Anterior cingulate cortex (tissue), 58 donors: ENCODE results near the gene SLC28A1.
A peak's percentile ranks its signal among the peaks of the same experiment; 100 is the strongest.
"Not testable (repeated sequence)": the region's sequence is repeated elsewhere in the genome, so short reads cannot be mapped to it uniquely, and the experiment has no call there.

Experiments used
- DNase-seq, 58 donors: peaks; one replicate each; lab custom pipeline; 2025; lab: John Stamatoyannopoulos, UW

The SLC28A1 gene

GRCh38 chr15:84861781-84862180 is 22.7 kb upstream of the SLC28A1 start:
- DNase-seq, result no peak

GRCh38 chr15:84862214-84862975 is 22.1 kb upstream of the SLC28A1 start:
- DNase-seq, result no peak

DNA sequence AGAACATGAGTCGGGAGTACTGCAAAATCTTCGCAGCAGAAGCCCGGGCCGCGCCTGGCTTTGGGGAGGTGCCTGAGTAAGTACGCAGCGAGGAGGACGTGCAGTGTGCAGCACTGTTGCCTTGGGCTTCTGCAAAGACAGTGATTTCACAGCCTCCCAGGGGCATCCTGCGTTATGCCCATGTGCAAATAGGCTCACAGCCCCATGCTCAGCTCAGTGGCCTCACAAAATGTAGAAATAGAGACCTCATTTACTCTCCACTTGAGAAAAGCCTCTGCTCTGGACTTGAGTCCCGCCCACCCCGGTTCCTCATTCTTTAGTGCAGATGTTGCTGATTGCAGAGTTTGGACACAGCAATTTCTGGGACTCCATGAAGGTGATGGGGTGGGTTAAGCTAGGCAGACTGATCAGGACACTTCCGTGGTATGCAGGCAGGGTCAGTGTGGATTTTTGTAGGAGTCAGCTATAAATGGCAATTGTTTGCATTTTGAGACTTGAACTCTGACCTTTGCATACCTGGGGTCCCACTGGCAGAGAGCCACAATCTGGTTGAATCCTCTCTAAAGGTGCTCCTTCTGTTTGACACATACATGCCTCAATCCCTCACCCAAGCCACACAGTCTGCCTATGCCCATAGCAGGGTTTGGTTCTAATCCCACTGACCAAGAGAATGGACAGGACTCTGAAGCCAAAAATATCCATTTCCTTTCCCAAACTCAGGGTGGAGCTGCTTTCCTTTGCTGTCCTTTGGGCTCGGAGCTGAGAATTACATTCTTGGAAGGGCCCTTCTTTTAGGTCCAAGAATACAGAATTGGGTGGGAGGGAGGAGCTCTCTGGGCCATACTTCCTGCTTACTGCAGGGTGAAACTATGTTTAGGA is 20.7 kb upstream of the SLC28A1 start:
- DNase-seq, result no peak

DNA sequence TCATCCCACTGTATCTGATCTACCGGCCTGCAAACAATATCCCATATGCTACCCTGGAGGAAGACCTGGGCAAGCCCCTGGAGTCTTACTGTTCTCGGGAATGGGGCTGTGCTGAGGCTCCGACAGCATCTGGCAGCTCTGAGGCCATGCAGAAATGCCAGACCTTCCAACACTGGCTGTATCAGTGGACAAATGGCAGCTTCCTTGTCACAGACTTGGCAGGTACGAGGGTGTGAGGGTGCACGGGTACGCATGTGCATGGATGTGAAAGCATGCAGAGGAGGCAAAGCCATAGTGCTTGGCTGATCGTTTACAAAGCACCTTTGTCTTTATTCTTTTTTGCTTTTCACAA is 20.0 kb upstream of the SLC28A1 start:
- DNase-seq, result no peak

DNA sequence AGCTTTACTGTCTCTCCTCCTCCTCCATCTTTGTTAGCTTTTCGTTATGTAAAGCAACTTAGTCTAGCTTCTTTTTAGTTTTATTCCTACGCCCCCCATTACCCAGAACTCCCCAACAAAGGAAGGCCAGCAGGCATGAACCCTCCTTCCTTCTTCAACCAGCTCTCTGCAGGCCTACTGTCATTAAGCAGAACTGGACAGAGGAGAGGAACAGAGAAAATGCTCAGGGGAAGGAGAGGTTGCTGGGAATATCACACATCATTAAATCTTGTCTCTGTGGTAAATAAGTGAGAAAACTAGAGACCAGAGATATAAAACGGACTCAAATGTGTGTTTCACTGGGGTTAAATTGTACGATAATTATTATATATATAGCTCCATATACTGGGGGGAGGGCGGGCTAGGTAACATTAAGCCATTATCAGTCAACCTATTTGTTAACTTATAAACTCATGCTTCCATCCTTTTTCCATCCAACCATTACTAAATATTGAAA is 19.3 kb upstream of the SLC28A1 start:
- no peak for DNase-seq

DNA sequence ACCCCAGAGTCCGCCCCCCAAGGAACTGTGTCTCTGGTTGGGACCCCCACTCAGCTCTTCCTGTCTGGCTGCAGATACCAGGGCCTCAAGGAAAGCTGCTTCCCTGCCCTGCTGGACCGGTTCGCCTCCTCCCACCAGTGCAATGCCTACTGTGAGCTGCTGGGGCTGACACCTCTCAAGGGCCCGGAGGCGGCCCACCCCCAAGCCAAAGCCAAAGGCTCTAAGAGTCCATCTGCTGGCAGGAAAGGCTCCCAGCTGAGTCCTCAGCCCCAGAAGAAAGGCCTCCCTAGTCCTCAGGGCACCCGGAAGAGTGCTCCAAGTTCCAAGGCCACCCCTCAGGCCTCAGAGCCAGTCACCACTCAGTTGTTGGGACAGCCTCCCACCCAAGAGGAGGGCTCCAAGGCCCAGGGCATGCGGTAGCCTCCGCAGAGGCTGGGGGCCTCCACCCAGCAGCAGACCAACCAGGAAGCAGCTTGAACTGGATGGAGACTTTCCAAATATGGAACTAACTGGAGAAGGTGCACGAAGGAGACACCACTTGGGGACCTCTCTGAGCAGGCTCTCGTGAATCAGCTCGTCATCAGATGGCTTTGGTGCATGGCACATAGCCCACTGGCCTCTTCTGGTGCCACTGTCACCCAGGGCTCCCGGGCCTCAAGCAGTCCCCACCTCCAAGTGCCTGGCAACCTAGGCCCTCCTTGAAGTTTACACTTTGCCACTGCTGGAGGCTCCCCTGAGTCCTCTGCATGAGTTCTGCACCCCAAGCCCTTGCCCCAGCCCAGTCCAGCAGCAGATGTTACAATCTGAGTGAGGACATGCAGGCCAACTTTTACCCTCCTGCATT is 16.2 kb upstream of the SLC28A1 start:
- DNase-seq, result no peak

DNA sequence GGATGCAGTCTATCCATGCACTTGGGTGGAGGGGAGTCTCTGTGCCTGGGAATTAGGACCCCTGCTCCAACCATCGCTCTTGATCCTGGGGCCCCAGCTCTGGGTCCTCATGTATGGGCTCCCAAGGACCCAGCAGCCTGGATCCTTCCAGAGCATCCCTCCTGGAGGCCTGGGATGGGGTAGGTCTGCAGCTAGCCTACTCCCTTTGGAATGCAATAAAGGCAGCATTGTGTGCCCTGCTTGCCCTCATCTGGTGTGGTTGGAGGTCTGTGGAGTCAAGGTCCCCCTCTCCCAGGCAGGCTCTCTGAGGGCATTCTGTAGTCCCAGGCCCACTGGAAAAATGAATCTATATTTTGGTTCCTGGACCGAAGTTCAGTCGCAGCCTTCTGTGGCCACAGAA is 15.0 kb upstream of the SLC28A1 start:
- no peak for DNase-seq

- DNase-seq, result no peak
These were observed 13.0 kb upstream of the SLC28A1 start for GRCh38 chr15:84871428-84871985.

DNA sequence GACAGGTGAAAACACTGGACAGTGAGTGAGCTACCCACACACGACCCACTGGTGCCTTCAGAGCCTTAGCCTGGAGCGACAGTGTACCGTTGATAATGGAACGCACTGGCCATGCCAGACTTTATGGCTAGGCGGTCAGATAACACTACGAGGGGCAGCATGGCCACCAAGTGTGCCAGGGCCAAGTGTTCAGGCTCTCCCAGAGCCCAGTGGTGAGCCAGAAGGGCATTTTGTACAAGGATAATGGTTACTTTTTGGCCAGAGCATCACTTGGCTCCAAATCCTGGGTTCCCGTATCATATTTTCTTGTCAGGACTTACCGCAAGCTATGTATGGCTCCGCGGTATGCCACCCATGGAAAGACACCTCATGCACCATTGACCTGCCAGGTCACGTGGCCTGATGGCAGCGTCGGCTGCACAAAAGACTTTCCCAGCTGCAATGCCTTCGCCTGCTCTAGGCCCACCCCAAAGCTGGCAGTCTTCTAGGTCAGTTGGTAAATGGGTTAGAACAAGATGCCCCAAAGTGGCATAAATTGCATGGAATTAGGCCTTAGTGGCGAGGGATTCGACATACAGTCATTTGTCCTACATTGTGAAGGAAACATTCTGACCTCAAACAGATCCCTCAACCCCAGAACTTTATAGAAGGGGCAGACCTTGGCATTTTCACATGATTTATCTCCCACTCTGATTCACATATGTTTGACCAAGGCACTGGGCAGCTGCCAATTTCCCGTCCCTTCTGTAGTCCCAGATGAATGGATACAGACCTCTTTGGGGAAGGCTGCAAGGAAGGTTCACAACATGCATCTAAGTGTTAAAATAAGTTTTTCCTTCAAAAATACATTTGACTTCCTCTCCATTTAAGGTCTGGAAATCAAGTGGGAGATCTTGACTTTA is 12.2 kb upstream of the SLC28A1 start:
- no peak for DNase-seq

DNA sequence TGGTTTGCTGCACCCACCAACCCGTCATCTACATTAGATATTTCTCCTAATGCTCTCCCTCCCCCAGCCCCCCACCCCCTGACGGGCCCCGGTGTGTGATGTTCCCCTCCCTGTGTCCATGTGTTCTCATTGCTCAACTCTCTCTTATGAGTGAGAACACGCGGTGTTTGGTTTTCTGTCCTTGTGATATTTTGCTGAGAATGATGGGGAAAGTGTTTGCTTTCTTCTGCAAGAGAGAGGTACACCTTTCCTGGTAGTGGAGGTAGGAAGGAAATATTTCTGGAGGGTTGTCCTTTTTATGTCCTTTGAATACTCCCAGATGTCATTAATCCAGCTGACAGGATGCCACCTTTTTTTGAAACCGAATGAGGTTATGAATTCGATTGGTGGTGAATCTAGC is 10.5 kb upstream of the SLC28A1 start:
- DNase-seq, result no peak

DNA sequence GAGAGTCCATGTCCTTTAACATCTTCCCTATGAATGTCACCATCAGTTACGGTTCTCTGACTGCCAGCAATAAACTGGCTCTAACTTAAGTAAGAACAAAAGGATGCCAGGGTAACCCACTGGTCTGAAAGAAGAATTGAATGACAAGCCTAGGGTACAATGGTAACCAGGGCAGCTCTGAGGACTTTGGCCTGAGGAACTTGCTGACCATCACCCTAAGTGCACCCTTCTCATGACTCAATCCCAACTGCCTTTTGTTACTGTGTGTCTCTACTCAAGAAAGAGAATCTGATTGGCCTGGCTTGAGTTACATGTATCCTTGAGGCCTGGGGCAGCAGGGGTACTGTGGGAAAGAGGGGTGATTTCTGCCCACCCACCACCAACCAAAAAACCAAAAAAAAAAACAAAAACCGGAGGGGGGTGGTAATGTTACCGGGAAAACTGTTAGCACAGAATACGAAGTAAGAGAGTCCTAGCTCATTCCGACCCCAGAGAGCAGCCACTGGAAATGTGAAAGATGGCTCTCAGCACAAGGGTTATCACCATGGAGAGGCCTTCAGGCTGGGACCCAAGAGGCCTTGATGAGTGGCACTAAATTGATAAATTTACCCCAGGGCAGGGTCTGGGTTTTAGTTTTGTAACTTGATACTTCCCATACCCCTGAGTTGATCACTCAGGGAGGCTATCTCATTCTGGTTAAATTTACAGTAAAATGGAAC is 9.3 kb upstream of the SLC28A1 start:
- peak in 14 of 58 donors; percentile 6 to 52 (median 26) for DNase-seq

GRCh38 chr15:84876269-84876668 is 8.2 kb upstream of the SLC28A1 start:
- DNase-seq, result no peak

DNA sequence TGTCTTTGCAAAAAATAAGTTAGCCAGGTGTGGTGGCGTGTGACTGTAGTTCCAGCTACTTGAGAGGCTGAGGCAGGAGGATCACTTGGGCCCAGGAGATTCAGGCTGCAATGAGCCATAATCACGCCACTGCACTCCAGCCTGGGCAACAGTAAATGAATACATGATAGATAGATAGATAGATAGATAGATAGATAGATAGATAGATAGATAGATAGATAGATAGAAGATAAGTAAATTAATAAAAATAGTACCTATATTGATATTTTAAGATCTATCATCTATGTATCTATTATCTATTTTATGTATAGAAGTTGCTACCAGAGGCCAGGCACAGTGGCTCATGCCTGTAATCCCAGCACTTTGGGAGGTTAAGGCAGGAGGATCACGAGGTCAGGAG is 6.8 kb upstream of the SLC28A1 start:
- not testable (repeated sequence) for DNase-seq

GRCh38 chr15:84878504-84878903 is 6.0 kb upstream of the SLC28A1 start:
- peak in 39 of 58 donors; percentile 2 to 66 (median 25) for DNase-seq

DNA sequence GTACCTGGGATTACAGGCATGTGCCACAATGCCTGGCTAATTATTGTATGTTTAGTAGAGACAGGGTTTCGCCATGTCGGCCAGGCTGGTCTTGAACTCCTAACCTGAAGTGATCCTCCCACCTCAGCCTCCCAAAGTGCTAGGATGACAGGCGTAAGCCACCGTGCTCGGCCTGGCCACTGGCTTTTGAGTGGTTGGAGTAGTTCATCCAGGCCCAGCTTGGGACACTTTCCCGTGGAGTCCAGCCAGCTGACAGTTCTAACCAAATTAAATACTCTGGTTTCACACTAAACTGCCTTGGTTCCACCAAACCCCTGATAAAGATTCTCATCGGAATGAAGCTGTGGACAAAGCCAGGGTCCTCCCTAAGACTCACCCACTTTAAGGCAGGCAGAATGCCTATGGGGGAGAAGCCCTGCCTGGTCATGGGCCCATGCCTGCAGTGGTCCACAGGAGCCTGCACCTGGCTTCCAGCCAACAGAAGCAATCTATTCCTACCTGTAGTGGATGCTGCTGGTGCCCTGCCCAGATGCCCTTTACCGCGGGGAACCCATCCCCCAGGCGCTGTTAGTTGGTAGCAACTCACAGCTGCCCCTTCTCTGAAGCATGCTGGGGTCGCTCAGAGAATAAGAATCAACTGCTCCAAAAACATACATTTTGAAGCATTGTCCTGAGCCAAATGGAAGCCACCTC is 5.2 kb upstream of the SLC28A1 start:
- no peak for DNase-seq

DNA sequence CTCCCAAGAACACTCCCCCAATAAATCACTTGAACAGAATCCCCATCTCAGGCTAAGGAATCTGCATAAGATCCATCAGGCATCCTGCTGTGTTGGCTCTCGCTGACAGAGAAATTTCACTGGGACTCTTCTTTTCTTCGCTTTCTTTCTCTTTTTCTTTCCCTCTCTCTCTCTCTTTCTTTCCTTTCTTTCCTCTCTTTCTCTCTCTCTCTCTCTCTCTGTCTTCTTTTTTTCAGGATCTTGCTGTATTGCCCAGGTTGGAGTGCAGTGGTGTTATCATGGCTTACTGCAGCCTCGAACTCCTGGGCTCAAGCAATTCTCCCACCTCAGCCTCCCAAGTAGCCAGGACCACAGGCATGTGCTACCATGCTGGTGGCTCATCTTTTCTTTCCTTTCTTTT is 4.5 kb upstream of the SLC28A1 start:
- no peak for DNase-seq

DNA sequence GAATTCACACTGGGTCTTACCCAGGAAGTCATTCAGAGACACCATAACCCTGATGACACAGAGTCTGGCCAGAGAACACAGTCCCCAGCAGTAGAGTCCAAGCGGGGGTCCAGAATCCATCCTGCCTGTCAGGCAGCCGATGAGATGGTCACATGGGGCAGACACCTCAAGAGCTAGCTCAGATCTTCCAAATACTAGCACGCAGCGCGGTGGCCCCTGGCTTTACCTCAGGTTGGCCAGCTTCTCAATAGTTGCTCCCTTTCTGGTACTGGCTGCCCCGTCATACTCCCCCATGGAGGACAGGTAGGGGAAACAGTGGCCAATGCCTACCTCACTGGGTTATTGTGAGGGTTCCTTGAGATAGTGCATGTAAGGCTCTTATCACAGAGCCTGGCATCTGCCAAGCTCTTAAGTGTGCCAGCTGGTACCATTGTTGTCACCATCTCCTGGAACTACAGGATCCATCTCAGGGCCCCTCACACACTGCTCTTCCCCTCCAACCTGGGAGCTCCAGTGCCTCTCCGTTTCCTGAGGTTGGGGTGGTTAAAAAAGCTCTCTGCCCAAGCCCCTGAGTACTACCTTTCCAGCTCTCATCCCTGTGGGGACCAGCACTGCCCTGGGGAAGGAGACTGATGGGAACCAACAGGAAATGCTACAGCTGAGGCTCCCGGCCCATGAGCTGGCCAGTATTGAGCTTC is 3.5 kb upstream of the SLC28A1 start:
- no peak for DNase-seq

- no peak for DNase-seq
These were observed 3.0 kb upstream of the SLC28A1 start for GRCh38 chr15:84881520-84881830.
